Astrocyte of the cerebellum (primary cell): ENCODE data around the gene DYNC2I2.

Experiments used
- DNase-seq: peaks from one replicate; pipeline ENCODE4 v3.0.0-alpha.2; 2011; ENCODE audit warnings: low read depth
- H3K4me3 ChIP-seq: 2 replicates; pipeline ENCODE4 v1.5.1; 2011; ENCODE audit warnings: mild to moderate bottlenecking, low read depth, low read length, moderate library complexity
- CTCF ChIP-seq: IDR thresholded peaks from 2 replicates; pipeline ENCODE4 v1.5.1; 2012; ENCODE audit warnings: low read length, low read depth, moderate library complexity, mild to moderate bottlenecking; ENCODE audit errors: missing control alignments
- in situ Hi-C: cut with HindIII; loops from 2 replicates; pipeline ENCODE4 v1.10.0; 2017; ENCODE audit warnings: low sequenced_read_pairs

Gene DYNC2I2

GRCh38 chr9:128619779-128620178, 36.9 kb downstream of the DYNC2I2 start:
- no peak for TF ChIP-seq CTCF
- H3K4me3 ChIP-seq, result no peak overlapping the region
- DNase-seq, result no peak
- in situ Hi-C loops, result loop anchor here (5.0 to 10.0 kb wide), 2 partner anchors 37 to 75 kb away; no protein-coding TSS in a partner anchor

DNA sequence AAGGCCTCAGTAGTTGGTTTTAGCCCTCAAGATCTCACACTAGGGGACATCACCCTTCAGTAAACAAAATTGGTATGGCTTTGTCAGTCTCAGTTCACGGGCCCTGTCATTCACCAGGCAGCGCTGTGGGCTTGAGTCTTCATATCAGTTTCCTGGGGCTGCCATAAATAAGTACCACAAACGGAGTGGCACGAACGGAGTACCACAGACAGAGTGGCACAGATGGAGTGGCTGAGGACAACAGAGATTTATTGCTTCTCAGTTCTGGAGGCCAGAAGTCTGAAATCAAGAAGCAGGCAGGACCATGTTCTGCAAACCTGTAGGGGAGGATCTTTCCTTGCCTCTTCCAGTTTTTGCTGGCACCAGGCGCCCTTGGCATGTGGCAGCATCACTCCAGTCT, 37.5 kb downstream of the DYNC2I2 start:
- no peak for DNase-seq
- no peak for TF ChIP-seq CTCF
- no peak overlapping the region for H3K4me3 ChIP-seq
- in situ Hi-C loops, result no loop called here

DNA sequence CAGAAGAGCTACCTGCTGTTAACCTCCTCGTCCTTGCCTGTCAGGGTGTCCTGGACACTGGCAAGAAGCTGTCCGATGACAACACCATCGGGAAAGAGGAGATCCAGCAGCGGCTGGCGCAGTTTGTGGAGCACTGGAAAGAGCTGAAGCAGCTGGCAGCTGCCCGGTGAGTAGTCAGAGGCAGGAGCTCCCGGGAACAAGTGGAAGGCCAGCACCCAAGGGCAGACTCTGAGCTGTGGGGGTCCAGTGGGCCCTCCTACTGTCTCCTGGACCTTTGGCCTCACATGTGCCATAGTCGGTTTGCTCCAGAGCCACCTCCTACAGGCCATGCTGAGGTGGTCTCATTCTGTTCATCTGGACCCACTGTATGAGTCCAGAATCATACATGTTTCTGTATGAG, 38.7 kb downstream of the DYNC2I2 start:
- in situ Hi-C loops, result no loop called here

GRCh38 chr9:128615571-128615970, 41.1 kb downstream of the DYNC2I2 start:
- TF ChIP-seq CTCF, result no peak
- DNase-seq, result no peak
- H3K4me3 ChIP-seq, result no peak overlapping the region
- in situ Hi-C loops, result no loop called here

More for the DNA sequence above, 38.7 kb downstream of the DYNC2I2 start:
- H3K4me3 ChIP-seq, result no peak overlapping the region
- TF ChIP-seq CTCF, result no peak
- DNase-seq, result no peak

GRCh38 chr9:128614728-128615127, 41.9 kb downstream of the DYNC2I2 start:
- no peak overlapping the region for H3K4me3 ChIP-seq
- in situ Hi-C loops, result no loop called here
- no peak for TF ChIP-seq CTCF
- no peak for DNase-seq

DNA sequence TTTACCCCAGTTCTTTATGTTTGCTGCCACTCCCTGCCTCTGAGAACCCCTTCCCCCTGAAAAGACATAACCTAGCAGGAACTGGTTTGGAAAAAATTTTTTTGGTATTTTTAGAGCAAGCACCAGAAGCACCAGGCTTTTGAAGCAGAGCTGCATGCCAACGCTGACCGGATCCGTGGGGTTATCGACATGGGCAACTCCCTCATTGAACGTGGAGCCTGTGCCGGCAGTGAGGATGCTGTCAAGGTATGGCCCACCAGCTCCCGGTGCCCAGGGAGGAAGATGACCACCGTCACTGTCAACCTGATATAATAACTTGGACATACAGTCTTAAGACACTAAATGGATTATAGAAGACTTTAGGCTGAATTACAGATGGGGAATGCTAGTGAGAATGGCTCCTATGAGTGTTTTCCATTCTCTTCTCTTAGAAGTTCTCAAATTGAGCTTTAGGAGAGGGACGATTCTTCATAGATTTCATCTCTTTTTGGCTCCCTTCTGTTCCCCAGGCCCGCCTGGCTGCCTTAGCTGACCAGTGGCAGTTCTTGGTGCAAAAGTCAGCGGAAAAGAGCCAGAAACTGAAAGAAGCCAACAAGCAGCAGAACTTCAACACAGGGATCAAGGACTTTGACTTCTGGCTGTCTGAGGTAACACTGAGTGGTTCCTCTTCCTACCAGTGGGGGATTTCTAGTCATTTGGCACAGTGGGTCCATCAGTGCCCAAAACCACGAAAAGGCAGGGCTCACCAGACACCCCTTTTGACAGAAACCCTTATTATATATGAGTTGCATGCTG, 44.9 kb downstream of the DYNC2I2 start:
- in situ Hi-C loops, result no loop called here
- TF ChIP-seq CTCF, result no peak
- H3K4me3 ChIP-seq, result no peak overlapping the region
- no peak for DNase-seq
